ENCODE results near the gene KHNYN.
"Not testable (repeated sequence)": the region's sequence is repeated elsewhere in the genome, so short reads cannot be mapped to it uniquely, and the experiment has no call there.

The KHNYN gene
- 352 to 360 reads per million in 2 donors for total RNA-seq

DNA sequence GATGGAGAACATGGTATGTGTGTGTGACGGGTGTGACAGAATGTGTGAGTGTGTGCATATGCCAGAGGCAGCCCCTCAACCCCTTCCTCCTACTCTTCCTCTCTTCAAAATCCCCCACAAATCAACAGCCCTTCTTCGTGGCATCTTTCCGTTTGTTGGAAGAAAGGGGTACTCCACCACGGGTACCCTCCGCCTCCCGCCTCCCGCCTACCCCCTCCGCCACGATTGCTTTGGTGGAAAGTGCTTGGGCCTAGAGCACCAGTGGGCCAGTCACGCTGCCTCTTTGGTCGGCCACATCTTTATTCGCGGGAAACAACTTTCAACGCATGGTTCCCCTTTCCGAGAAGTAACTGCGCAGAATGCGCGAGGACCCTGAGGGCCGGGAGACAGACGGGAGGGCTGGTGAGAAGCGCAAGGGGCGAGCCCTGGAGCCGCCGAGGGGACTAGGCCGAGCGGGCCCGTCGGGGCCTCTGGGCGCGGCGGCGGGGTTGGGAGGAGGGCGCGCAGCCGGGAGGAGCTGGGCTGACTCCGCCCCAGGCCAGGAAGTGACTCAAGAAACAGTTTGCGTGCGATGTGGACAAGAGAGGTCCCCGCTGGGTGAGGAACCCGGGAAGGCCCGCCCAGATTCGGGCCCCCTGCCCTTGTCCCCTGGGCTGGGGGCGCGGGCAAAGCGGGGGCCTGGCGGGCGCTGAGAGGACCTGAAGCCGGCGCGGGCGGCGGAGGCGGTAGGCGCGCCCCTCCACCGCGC is at the start of gene KHNYN, which contains the start of gene CBLN3:
Gene KHNYN, plus strand, starts transcription at position 560 of the 748 bp plus-strand sequence. CDS start 777 bp downstream, outside the sequence.
Gene CBLN3, minus strand, starts transcription at position 274 of the 748 bp plus-strand sequence. CDS start 614 bp downstream, outside the sequence.
- peak; percentile 72 for DNase-seq

DNA sequence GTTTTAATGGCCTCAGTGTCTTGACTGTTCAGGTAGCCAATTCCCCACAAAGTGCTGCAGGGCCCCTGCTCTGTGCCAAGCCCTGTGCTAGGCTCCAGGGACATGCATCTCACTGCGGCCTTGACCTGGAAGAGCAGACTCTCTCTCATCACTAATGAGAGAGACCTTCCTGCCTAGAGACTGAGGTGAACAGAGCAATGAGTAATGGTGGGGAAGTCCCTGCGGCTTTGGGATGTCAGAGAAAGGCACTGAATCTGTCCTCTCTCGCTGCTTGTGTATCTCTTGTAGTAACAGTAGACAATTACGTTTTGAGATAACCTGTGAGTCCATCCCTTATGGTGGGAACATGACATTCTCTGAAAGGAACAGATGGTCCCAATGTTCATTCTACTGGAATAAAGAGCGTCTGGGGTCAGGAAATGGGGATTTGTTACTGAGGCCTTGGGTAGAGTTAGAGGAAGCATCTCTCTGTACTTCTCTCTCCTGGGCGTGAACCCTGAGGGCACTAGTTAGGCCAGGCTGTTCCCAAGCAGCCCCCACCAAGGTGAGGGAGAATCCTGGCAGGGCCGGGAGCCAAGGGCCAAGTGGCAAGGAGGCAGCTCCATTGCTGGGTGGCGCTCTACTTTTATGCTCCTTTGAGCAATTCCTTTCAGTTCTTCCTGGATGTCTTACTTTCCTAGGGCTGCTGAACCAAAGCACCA is 48.2 kb upstream of the KHNYN start:
- no peak for DNase-seq

DNA sequence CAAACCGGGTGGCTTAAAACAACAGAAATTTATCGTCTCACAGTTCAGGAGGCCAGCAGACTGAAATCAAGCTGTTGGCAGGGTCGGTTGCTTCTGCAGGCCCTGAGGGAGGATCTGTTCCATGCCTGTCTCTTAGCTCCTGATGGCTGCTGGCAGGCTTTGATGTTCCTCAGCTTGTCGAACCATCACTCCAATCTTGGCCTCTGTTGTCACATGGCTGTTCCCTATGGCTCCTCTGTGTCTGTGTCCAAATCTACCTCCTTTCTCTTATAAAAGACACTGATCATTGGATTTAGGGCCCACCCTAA is 47.7 kb upstream of the KHNYN start:
- DNase-seq = no peak

GRCh38 chr14:24384169-24384568 is 45.6 kb upstream of the KHNYN start:
- no peak for DNase-seq

DNA sequence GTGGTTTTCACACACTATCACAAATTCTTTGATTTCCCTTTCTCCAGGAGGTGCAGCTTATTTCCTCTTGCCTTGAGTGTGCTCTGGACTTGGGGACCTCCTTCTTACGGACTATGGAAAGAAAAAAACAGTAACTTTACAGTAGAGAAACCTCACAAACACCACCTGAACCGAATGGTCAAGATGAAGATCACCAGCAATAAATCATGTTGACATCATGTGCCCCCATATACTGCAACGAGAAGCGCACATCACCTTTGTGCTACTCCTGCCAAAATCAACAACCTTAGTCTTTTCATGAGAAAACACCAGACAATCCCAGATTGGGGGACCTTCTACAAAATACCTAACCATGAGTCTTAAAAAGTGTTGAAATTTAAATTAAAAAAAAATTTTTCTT is 44.2 kb upstream of the KHNYN start:
- no peak for DNase-seq

GRCh38 chr14:24387009-24387345 is 42.8 kb upstream of the KHNYN start:
- no peak for DNase-seq

- not testable (repeated sequence) for DNase-seq
Observed at GRCh38 chr14:24387579-24387978, 42.2 kb upstream of the KHNYN start.

- no peak for DNase-seq
Observed at GRCh38 chr14:24388474-24389179, 41.1 kb upstream of the KHNYN start.

DNA sequence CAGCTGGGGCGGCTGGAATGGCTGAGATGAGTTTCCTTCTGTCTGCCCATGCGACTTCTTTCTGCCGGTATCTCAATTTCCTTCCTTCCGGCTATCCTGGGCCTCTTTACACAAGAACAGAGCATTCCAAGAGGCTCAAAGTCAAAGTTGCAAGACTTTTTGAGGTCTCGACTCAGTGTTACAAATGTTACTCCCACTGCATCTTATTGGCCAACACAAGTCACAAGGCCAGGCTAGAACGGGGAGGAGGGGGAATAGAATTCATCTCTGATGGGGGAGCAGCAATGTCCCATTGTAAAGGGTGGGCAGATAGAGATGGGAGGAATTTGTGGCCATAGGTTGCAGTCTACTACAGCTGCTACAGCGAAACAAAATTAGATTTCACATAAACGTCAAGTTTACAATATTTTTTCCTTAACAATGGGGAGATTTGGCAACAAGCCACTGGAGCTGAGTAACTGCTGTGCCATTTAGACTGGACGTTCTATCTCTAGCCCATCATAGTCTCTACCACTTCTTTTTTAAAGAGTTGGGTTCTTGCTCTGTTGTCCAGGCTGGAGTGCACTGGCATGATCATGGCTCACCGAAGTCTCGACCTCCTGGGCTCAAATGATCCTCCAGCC is 40.4 kb upstream of the KHNYN start:
- DNase-seq = no peak

- DNase-seq = no peak
Observed at GRCh38 chr14:24390701-24391468, 38.9 kb upstream of the KHNYN start.

GRCh38 chr14:24392325-24393091 is 37.2 kb upstream of the KHNYN start:
- no peak for DNase-seq

DNA sequence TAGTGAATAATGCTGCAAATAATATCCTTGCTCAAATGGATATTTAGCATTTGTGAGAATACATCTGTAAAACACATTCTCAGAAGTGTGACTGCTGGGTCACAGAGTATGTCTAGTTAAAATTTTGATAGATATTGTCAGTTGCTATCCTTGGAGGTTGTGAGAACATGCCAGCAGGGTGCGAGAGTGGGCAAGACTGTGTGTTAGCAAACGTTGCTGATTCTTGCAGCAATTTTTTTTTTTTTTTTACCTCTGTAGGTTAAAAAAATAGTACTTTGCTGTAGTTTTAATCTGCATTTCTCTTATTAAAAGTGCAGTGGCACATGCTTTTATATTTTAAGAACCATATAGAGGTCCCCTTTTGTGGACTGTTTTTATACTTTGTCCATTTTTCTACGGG is 35.5 kb upstream of the KHNYN start:
- no peak for DNase-seq

- no peak for DNase-seq
Observed at GRCh38 chr14:24395609-24396582, 33.9 kb upstream of the KHNYN start.

DNA sequence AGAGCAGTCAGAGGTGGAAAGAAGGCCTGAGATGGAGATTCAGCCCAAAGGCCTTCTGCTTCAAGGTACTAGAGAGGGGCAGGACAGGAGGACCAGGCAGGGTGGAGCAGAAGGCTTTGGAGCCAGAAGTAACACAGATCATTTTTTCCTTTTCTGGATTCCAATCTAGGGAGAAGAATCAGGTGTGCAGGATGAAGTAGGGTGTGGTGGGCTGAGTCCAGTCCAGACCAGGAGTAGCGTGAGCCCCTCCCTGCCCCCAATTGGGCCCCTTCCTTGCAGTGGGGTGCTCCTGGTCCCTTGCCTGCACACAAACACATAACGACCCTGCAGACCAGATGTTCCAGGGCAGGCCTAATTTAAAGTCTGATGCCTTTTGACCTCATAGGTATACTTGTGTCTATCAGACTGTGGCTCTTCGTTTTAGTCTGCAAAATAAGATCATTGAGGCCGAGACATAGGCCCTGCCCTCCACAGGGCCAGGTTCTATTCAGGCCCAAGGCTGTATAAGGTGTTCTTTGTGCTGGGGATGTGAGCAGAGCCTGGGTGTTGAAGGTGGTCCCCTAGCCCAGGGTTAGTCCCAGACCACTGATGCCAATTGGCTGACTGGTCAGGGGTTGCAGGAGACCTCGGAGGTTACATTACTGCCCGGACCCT is 32.0 kb upstream of the KHNYN start:
- no peak for DNase-seq

DNA sequence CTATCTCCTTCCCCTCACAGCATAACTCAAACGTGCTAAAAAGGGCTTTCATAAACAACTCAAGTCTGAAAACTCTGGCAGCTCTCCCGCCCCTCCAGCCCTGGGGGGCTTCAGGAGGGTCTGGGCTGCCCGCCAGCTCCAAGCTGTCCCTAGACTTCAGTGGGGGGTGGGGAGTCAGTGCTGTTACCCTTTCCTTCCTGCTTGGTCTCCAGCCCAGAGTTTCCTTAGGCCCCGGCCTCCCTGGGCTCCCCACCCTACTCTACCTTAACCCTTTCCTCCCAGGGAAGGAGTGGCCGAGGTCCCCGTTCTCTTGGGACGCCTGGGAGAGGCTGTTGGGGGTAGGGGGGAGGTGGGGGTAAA is 31.5 kb upstream of the KHNYN start:
- no peak for DNase-seq

- peak; percentile 28 for DNase-seq
Observed at GRCh38 chr14:24398653-24399446, 30.9 kb upstream of the KHNYN start, which contains the start of gene NYNRIN. Gene NYNRIN, plus strand, starts transcription at chr14:24399003. Its CDS starts 244 bp downstream, at chr14:24399247.

GRCh38 chr14:24399447-24399822 is 30.3 kb upstream of the KHNYN start:
- no peak for DNase-seq

- DNase-seq = no peak
Observed at GRCh38 chr14:24399999-24400718, 29.6 kb upstream of the KHNYN start.
